B cell (primary cell): ENCODE results near the gene PRDM10. TPM values are rescaled to one million over a fixed set of nuclear protein-coding genes. Genes with fewer than 3 reads are reported as not detected.

ENCODE experiments used
- ATAC-seq: fragments of 200-7000 bp; cut with Tn5 transposase; one replicate; pipeline ENCODE4 v1.10.0; 2021; ENCODE audit warnings: low read depth, mild to moderate bottlenecking, moderate number of reproducible peaks, moderate library complexity
- CTCF ChIA-PET: fragments of 350-600 bp; sonication (Branson Sonifier 250); formaldehyde crosslinking; loops from one replicate; lab custom pipeline; 2021; ENCODE audit warnings: antibody characterized with exemption, inconsistent platforms; lab: Charles Lee
- POLR2A ChIA-PET: fragments of 350-600 bp; sonication (Branson Sonifier 250); formaldehyde crosslinking; loops from one replicate; lab custom pipeline; 2021; ENCODE audit warnings: antibody characterized with exemption; lab: Charles Lee
- DNase-seq: peaks from one replicate; pipeline ENCODE4 v3.0.0; 2013
- H2AFZ ChIP-seq: 2 replicates; pipeline ENCODE4 v1.6.1; 2012; ENCODE audit warnings: mild to moderate bottlenecking, low read depth, low read length; ENCODE audit not compliant: insufficient read depth, poor library complexity, severe bottlenecking
- H3K27ac ChIP-seq, 2 donors: 1 replicate in 1 of 2; 2 replicates in 1 of 2; pipeline ENCODE4 v1.5.1; 2012 to 2013; ENCODE audit warnings: low read length in 2 of 2, mild to moderate bottlenecking in 2 of 2, moderate library complexity in 1 of 2
- H3K27me3 ChIP-seq, 4 experiments: fragments of 200-600 bp in 1 of 4; sonication (generic) in 1 of 4; replicated peaks in 1 of 4; 1 replicate in 2 of 4; 2 replicates in 2 of 4; pipeline versions ENCODE4 v1.6.1 to v1.7.0; 2013 to 2016; ENCODE audit warnings: low read length in 3 of 4, mild to moderate bottlenecking in 2 of 4, mixed read lengths in 1 of 4, moderate library complexity in 1 of 4; ENCODE audit not compliant: insufficient read depth in 4 of 4, control insufficient read depth in 3 of 4; ENCODE audit errors: control extremely low read depth in 1 of 4
- H3K36me3 ChIP-seq, 2 experiments: replicated peaks in 1 of 2; 1 replicate in 1 of 2; 2 replicates in 1 of 2; pipeline versions ENCODE4 v1.6.1 to v1.7.1; 2013; ENCODE audit warnings: low read length in 1 of 2; ENCODE audit not compliant: insufficient read depth in 2 of 2, control insufficient read depth in 1 of 2; ENCODE audit errors: control extremely low read depth in 1 of 2, extremely low read depth in 1 of 2
- H3K4me1 ChIP-seq, 2 donors: fragments of 200-600 bp in 1 of 2; sonication (generic) in 1 of 2; 1 replicate in 1 of 2; 2 replicates in 1 of 2; pipeline versions ENCODE4 v1.5.1 to v1.6.1; 2013 to 2017; ENCODE audit warnings: low read length in 2 of 2; ENCODE audit not compliant: control insufficient read depth in 2 of 2, insufficient read depth in 2 of 2
- H3K4me2 ChIP-seq: replicated peaks from 2 replicates; pipeline ENCODE3; 2012; ENCODE audit warnings: mild to moderate bottlenecking, low read depth, low read length; ENCODE audit not compliant: poor library complexity, severe bottlenecking
- H3K4me3 ChIP-seq, 5 experiments: fragments of 200-600 bp in 1 of 5; sonication (generic) in 1 of 5; 1 replicate in 3 of 5; 2 replicates in 2 of 5; pipeline versions ENCODE4 v1.5.1 to v1.7.0; 2011 to 2016; ENCODE audit warnings: low read length in 4 of 5, mild to moderate bottlenecking in 4 of 5, low read depth in 2 of 5, control low read depth in 1 of 5, moderate library complexity in 1 of 5; ENCODE audit not compliant: insufficient read depth in 1 of 5; ENCODE audit errors: control extremely low read depth in 1 of 5, extremely low read depth in 1 of 5
- H3K79me2 ChIP-seq: fragments of 200-600 bp; sonication (generic); one replicate; pipeline ENCODE4 v1.6.0; 2016; ENCODE audit warnings: low read length; ENCODE audit not compliant: control insufficient read depth, insufficient read depth
- H3K9ac ChIP-seq: fragments of 200-600 bp; sonication (generic); 2 replicates; pipeline ENCODE4 v1.6.1; 2017; ENCODE audit warnings: mild to moderate bottlenecking, low read length, moderate library complexity
- H3K9me3 ChIP-seq, 3 donors: one replicate each; pipeline versions ENCODE4 v1.6.1 to v1.7.1; 2013; ENCODE audit warnings: low read length in 2 of 3; ENCODE audit not compliant: control insufficient read depth in 2 of 3, insufficient read depth in 1 of 3; ENCODE audit errors: control extremely low read depth in 1 of 3
- H4K20me1 ChIP-seq: 2 replicates; pipeline ENCODE4 v1.6.0; 2012; ENCODE audit warnings: mild to moderate bottlenecking, low read length; ENCODE audit not compliant: insufficient read depth, control insufficient read depth, poor library complexity, severe bottlenecking
- H3K27ac Mint-ChIP-seq: one replicate; pipeline ENCODE4 v1.8.0; 2021; ENCODE audit warnings: mixed read lengths
- H3K27me3 Mint-ChIP-seq: one replicate; pipeline ENCODE4 v1.8.0; 2021; ENCODE audit warnings: mixed read lengths
- H3K4me1 Mint-ChIP-seq: one replicate; pipeline ENCODE4 v1.8.0; 2021; ENCODE audit warnings: mixed read lengths
- H3K4me3 Mint-ChIP-seq: one replicate; pipeline ENCODE4 v1.8.0; 2021; ENCODE audit warnings: mixed read lengths
- H3K9me3 Mint-ChIP-seq: one replicate; pipeline ENCODE4 v1.8.0; 2022; ENCODE audit warnings: mixed read lengths; ENCODE audit not compliant: insufficient read depth
- EZH2 ChIP-seq: IDR thresholded peaks from 2 replicates; pipeline ENCODE4 v1.6.1; 2012; ENCODE audit warnings: borderline replicate concordance, low read depth, mild to moderate bottlenecking, moderate library complexity, low read length; ENCODE audit not compliant: insufficient read depth, poor library complexity, severe bottlenecking
- WGBS: methylation state at CpG from one replicate; pipeline ENCODE4 v1.1.5; 2013; ENCODE audit warnings: missing lambda C conversion rate; ENCODE audit not compliant: insufficient coverage; 5-methylcytosine and 5-hydroxymethylcytosine counted together
- intact Hi-C: fragments of 100-400 bp; cut with micrococcal nuclease; formaldehyde crosslinking; loops from one replicate; pipeline ENCODE4 v1.10.0; 2022
- polyA plus RNA-seq: library from polyadenylated mRNA; depleted of rRNA; stranded (reverse); fragments of >200 nt; gene quantifications from 2 replicates; pipeline ENCODE4 v1.2.3, GENCODE V29; 2012
- total RNA-seq, 2 donors: library from RNA; stranded (reverse); fragments of 120-200 nt in 1 of 2; gene quantifications; 1 replicate in 1 of 2; 2 replicates in 1 of 2; pipeline versions ENCODE4 v1.2.3 to v1.2.4, GENCODE V29; 2013 to 2022
- TF ChIP-seq, protein P1 (sequence below): fragments of 200-600 bp; IDR thresholded peaks from one replicate; pipeline ENCODE4 v1.8.0; 2022; ENCODE audit warnings: antibody characterized with exemption, mild to moderate bottlenecking

PRDM10 gene
- total and polyA plus RNA-seq, 2 donors (not counting 1 experiment from before 2014, with no cell fraction given) = 4.5 to 17.5 TPM

DNA sequence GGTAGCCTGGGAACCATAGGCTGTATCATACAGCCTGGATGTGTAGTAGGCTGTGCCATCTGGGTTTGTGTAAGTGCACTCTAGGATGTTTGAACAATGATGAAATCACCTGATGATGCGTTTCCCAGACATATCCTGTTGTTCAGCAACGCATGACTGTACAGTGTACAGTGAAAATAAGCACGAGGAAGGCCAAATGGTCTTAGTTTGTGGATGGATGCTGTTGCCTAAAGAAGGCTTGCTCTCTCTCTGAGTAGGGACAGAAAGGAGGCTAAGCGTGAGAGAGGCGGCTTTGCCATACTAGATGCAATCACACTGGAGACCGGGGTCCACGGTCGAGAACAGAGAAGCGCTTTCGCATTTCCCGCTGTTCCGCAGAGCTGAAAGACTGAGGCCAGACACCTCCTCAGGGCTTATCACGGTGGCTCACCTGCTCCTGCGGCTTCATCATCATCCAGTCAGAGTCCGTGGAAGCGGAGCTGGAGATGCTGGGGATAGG, 39.5 kb upstream of the PRDM10 start:
- peaks cover 4% of the 10 kb centered on the region in 2 donors for H3K4me1 ChIP-seq
- no peak for TF ChIP-seq EZH2
- TF ChIP-seq, protein P1, sequence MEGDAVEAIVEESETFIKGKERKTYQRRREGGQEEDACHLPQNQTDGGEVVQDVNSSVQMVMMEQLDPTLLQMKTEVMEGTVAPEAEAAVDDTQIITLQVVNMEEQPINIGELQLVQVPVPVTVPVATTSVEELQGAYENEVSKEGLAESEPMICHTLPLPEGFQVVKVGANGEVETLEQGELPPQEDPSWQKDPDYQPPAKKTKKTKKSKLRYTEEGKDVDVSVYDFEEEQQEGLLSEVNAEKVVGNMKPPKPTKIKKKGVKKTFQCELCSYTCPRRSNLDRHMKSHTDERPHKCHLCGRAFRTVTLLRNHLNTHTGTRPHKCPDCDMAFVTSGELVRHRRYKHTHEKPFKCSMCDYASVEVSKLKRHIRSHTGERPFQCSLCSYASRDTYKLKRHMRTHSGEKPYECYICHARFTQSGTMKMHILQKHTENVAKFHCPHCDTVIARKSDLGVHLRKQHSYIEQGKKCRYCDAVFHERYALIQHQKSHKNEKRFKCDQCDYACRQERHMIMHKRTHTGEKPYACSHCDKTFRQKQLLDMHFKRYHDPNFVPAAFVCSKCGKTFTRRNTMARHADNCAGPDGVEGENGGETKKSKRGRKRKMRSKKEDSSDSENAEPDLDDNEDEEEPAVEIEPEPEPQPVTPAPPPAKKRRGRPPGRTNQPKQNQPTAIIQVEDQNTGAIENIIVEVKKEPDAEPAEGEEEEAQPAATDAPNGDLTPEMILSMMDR = no peak
- H3K9me3 ChIP-seq = peaks cover 0 to 5% (median 0%) of the 10 kb centered on the region in 3 donors
- peaks cover 0 to 13% (median 2%) of the 10 kb centered on the region in 4 experiments for H3K27me3 ChIP-seq
- H3K79me2 ChIP-seq = no peaks in the 10 kb centered on the region
- H3K9ac ChIP-seq = no peak overlapping the region
- no peaks in the 10 kb centered on the region for H3K36me3 ChIP-seq
- no peak overlapping the region for H3K4me3 ChIP-seq
- no peak overlapping the region for H2AFZ ChIP-seq
- peaks cover 23% of the 10 kb centered on the region for H3K27me3 Mint-ChIP-seq
- intact Hi-C loops = no loop called here
- no peak overlapping the region for H3K27ac ChIP-seq
- H3K9me3 Mint-ChIP-seq = no peaks in the 10 kb centered on the region
- ATAC-seq (no peak), DNase-seq (no peak)
- no peak overlapping the region for H3K27ac Mint-ChIP-seq
- 86% methylated on average over 14 of the region's 16 CpGs for WGBS
- H3K4me1 Mint-ChIP-seq = peaks cover 4% of the 10 kb centered on the region
- no peak overlapping the region for H3K4me2 ChIP-seq
- ChIA-PET CTCF (no interaction called here), POLR2A (no interaction called here)
- no peaks in the 10 kb centered on the region for H4K20me1 ChIP-seq
- no peak overlapping the region for H3K4me3 Mint-ChIP-seq

DNA sequence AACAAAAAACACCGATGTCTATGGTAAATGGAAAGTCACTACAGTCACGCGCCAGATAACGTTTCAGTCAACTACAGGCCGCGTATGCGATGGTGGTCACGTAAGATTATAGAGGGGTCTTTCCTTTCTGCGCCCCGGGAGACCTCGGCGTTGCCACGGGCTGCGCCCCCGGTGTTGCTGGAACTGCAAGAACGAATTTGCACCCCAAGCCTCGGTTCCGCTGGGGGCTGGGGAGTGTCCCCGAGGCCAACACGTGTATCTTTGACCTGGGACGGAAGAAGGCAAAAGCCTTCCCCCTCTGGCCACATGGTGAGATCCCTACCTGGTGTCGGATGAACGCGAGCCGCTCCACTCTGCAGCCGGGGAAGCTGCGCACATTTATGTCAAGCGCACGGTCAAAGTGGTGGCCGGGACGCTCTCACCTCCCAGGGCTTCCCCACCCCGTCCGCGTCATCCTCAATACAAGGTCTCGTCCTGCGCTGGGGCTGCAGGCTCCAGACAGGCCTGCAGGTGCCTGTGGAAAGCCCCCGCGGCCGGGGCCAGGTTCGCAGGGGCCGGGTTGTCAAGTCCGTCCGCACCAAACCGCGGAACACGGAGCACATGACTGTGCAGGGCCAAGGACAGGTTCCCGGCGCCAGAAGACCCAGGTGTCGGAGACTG, 37.8 kb upstream of the PRDM10 start:
- CTCF ChIA-PET = no interaction called here
- POLR2A ChIA-PET = no interaction called here
- WGBS = 96% methylated on average over 49 of the region's 49 CpGs

More for the DNA sequence above, 37.8 kb upstream of the PRDM10 start:
- no peak overlapping the region for H3K27ac ChIP-seq
- DNase-seq = no peak
- H3K4me1 ChIP-seq = peaks cover 4% of the 10 kb centered on the region in 2 donors
- Mint-ChIP-seq H3K27me3 (peaks cover 35% of the 10 kb centered on the region), H3K4me1 (peaks cover 4% of the 10 kb centered on the region), H3K27ac (no peak overlapping the region), H3K4me3 (no peak overlapping the region), H3K9me3 (no peaks in the 10 kb centered on the region)
- no peak overlapping the region for H3K4me2 ChIP-seq
- peaks cover 0 to 13% (median 2%) of the 10 kb centered on the region in 4 experiments for H3K27me3 ChIP-seq
- intact Hi-C loops = no loop called here
- peaks cover 0 to 5% (median 0%) of the 10 kb centered on the region in 3 donors for H3K9me3 ChIP-seq
- H3K79me2 ChIP-seq = no peaks in the 10 kb centered on the region
- H3K4me3 ChIP-seq = no peak overlapping the region
- TF ChIP-seq EZH2 = no peak
- TF ChIP-seq, protein P1 = no peak
- no peaks in the 10 kb centered on the region for H4K20me1 ChIP-seq
- no peak overlapping the region for H2AFZ ChIP-seq
- ATAC-seq = no peak
- no peaks in the 10 kb centered on the region for H3K36me3 ChIP-seq
- H3K9ac ChIP-seq = no peak overlapping the region
